ENCODE measurements around the gene KRT2. TPM values are rescaled to one million over a fixed set of nuclear protein-coding genes. Genes with fewer than 3 reads are reported as not detected.

KRT2 gene
- polyA plus RNA-seq, 2 of the 4 experiments (the other 2 are of a cell fraction) = 0.09 TPM; not detected in 1

DNA sequence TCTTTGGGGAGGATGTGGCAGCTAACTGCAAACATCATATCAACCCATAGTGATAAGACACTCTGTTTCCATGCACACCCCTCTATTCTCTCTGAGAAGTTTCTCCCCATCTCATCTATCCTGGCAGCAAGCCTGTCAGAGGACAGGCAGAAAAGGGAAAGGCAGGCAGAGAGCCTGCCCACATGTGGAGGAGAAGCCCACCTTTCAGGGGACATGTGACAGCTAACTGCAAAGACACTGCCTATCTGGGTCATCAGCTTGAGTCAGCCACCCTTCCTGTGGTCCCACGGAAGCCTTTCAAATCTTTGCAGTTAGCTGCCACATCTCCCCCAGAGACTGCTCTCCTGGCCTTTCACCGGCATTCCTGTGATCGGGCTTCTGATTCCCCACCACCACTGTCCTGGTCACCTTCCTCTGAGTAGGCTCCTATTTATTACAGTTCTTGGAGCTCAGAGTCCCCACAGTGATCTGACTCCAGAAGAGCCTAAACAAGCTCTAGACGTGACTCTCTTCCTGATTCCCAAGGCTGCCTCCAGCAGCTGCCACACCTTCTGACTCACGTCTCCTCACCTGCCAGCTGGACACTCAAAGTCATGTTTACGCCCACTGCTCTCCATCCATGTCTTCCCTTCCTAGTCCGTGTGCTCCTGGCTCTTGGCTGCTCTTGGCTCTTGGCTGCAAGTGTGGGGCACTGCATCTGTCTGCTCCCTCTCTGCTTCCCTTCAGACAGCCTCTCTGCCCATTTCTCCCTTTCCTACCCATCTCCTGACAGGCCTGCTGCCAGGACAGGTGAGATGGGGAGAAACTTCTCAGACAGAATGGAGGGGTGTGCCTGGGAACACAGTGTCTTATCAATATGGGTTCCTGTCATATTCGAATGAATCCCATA lies 35.7 kb upstream of the KRT2 start:
- 62% methylated on average over 8 of the region's 8 CpGs for WGBS (ENCODE audit: missing lambda C conversion rate)
- ATAC-seq (no peak), DNase-seq (ENCODE audit: low read depth in 1 of 2, low spot score in 1 of 2) (peak in 1 of 2 experiments; percentile 11), FAIRE-seq (no peak)
- H3K4me2 ChIP-seq = no peak overlapping the region
- H3K27ac ChIP-seq = no peak overlapping the region
- H3K4me1 ChIP-seq = no peaks in the 10 kb centered on the region
- TF ChIP-seq SMC3 (IDR thresholded peaks at IDR 0.05) (no peak), FOSB (CRISPR knock-in tag; IDR thresholded peaks at IDR 0.05) (no peak), NPAS2 (CRISPR knock-in tag; IDR thresholded peaks at IDR 0.05; ENCODE audit: borderline replicate concordance) (no peak), MYC (IDR thresholded peaks at IDR 0.05; ENCODE audit: borderline replicate concordance, low read length) (no peak), CEBPB (IDR thresholded peaks at IDR 0.05) (no peak), FOXS1 (CRISPR knock-in tag; IDR thresholded peaks at IDR 0.05) (no peak), POLR2A (IDR thresholded peaks at IDR 0.05; ENCODE audit: low read length) (no peak), RARB (CRISPR knock-in tag; IDR thresholded peaks at IDR 0.05) (no peak), MAFK (IDR thresholded peaks at IDR 0.05; ENCODE audit: partially characterized antibody) (no peak), HDAC2 (IDR thresholded peaks at IDR 0.05) (no peak), POLR2AphosphoS2 (conservative IDR thresholded peaks at IDR 0.05; ENCODE audit: low read length) (no peak), CHD4 (IDR thresholded peaks at IDR 0.05; ENCODE audit: borderline replicate concordance) (no peak), KDM5A (IDR thresholded peaks at IDR 0.05) (no peak)
- ChIA-PET CTCF (interaction anchor here (1.1 to 2.5 kb wide), 5 partner anchors 23 to 192 kb away, joined by 3 to 9 read pairs (median 3); no protein-coding TSS in a partner anchor), POLR2A (no interaction called here)
- no peaks in the 10 kb centered on the region for H3K9me3 ChIP-seq
- H3K4me3 ChIP-seq = no peak overlapping the region

DNA sequence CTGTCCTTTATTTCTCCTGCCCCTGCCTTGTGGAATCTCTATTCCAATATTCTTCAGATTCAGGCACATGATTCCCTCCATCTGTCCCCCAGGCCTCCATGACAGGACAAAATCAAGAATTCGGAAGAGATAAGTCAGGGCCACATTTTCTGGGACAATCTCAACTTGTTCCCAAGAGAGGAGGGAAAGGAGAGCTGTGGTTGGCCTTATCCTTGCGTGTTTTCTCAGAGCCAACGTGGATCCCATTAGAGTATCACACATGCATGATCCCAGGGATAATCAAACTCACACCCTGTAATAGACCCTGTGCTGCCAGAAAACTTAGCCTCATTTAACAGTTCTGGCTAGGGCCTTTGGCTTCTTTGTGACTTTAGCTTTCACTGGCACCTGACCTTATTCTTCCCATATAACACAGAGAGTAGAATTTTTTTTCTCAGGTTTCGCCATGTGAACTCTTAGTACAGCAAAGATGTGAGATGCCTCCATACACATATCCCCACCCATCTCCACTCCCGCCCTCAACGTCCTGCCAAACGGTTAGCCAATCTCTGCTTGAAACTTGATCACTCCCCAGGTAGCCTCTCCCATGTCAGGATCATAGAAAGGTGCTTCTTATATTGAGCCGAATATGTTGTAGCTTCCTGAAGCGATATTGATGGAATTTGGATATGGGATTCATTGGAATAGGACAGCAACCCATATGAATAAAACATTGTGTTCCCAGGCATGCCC lies 34.9 kb upstream of the KRT2 start:
- CTCF ChIA-PET = interaction anchor here (0.9 to 2.5 kb wide), 6 partner anchors 20 to 193 kb away, joined by 3 to 9 read pairs (median 3); no protein-coding TSS in a partner anchor
- TF ChIP-seq HOXB5 (CRISPR knock-in tag; IDR thresholded peaks at IDR 0.05) (no peak), EHMT2 (IDR thresholded peaks at IDR 0.05; ENCODE audit: low read depth) (no peak), PHF8 (IDR thresholded peaks at IDR 0.05; ENCODE audit: borderline replicate concordance, low read depth) (no peak), FOSL2 (IDR thresholded peaks at IDR 0.05) (no peak), FOSL2 (CRISPR knock-in tag; IDR thresholded peaks at IDR 0.05) (no peak)
- H3K4me1 ChIP-seq = no peaks in the 10 kb centered on the region
- no peak overlapping the region for H3K4me3 ChIP-seq
- 77% methylated on average over 9 of the region's 9 CpGs for WGBS (ENCODE audit: missing lambda C conversion rate)
- DNase-seq (ENCODE audit: low read depth in 1 of 2, low spot score in 1 of 2) (no peak), ATAC-seq (no peak), FAIRE-seq (no peak)
- POLR2A ChIA-PET = no interaction called here
- H3K27ac ChIP-seq = no peak overlapping the region
- no peaks in the 10 kb centered on the region for H3K9me3 ChIP-seq
- H3K4me2 ChIP-seq = no peak overlapping the region

DNA sequence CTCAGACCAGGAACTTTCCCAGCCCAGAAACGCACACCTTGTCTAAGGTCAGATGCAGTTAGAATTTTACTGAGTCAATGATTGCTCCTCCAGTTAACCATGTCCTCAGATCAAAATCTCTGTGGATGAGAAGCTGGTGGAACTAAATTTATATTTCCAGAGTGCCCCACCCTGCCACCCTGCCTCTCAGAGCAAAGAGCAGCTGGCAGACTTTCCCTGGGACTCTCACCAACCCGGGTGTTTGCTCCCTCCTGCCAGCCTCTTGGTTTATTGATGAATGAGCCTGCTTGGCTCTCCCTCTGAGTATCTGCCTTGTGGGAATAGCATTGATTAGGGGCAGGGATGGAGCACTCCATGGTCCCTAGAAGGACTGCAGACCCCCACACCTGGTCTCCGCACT lies 34.1 kb upstream of the KRT2 start:
- POLR2A ChIA-PET = no interaction called here
- Histone ChIP-seq H3K9me3 (no peaks in the 10 kb centered on the region), H3K4me3 (no peak overlapping the region), H3K4me1 (no peaks in the 10 kb centered on the region), H3K27ac (no peak overlapping the region), H3K4me2 (no peak overlapping the region)
- CTCF ChIA-PET = interaction anchor here (0.9 to 2.5 kb wide), 3 partner anchors 19 to 194 kb away, joined by 3 to 9 read pairs (median 3); no protein-coding TSS in a partner anchor
- TF ChIP-seq, protein P1, sequence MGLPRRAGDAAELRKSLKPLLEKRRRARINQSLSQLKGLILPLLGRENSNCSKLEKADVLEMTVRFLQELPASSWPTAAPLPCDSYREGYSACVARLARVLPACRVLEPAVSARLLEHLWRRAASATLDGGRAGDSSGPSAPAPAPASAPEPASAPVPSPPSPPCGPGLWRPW (IDR thresholded peaks at IDR 0.05) = no peak
- TF ChIP-seq ZSCAN20 (CRISPR knock-in tag; IDR thresholded peaks at IDR 0.05) (no peak), SREBF2 (IDR thresholded peaks at IDR 0.05) (no peak), JUNB (IDR thresholded peaks at IDR 0.05) (no peak), NFE2L2 (conservative IDR thresholded peaks at IDR 0.05; ENCODE audit: low read length) (no peak), EHMT2 (IDR thresholded peaks at IDR 0.05; ENCODE audit: low read depth) (no peak), CBX2 (IDR thresholded peaks at IDR 0.05; ENCODE audit: borderline replicate concordance, low read depth) (no peak), ZFP36 (IDR thresholded peaks at IDR 0.05; ENCODE audit: borderline replicate concordance, partially characterized antibody) (no peak), POLR2AphosphoS2 (conservative IDR thresholded peaks at IDR 0.05; ENCODE audit: low read length) (no peak), KDM5A (IDR thresholded peaks at IDR 0.05) (no peak), ZC3H11A (IDR thresholded peaks at IDR 0.05) (no peak), NR3C1 (IDR thresholded peaks at IDR 0.05) (no peak), MAFK (IDR thresholded peaks at IDR 0.05; ENCODE audit: partially characterized antibody) (no peak), RAD21 (conservative IDR thresholded peaks at IDR 0.05 in 1 of 2, IDR thresholded peaks at IDR 0.05 in 1 of 2) (no peak), CEBPB (IDR thresholded peaks at IDR 0.05) (no peak), TFCP2L1 (CRISPR knock-in tag; IDR thresholded peaks at IDR 0.05) (no peak), KDM1A (IDR thresholded peaks at IDR 0.05; ENCODE audit: low read depth) (no peak)
- TF ChIP-seq, protein P2, sequence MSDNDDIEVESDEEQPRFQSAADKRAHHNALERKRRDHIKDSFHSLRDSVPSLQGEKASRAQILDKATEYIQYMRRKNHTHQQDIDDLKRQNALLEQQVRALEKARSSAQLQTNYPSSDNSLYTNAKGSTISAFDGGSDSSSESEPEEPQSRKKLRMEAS (IDR thresholded peaks at IDR 0.05) = no peak
- TF ChIP-seq, protein P3, sequence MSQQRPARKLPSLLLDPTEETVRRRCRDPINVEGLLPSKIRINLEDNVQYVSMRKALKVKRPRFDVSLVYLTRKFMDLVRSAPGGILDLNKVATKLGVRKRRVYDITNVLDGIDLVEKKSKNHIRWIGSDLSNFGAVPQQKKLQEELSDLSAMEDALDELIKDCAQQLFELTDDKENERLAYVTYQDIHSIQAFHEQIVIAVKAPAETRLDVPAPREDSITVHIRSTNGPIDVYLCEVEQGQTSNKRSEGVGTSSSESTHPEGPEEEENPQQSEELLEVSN (IDR thresholded peaks at IDR 0.05; ENCODE audit: borderline replicate concordance, low read depth) = no peak
- TF ChIP-seq, protein P4, sequence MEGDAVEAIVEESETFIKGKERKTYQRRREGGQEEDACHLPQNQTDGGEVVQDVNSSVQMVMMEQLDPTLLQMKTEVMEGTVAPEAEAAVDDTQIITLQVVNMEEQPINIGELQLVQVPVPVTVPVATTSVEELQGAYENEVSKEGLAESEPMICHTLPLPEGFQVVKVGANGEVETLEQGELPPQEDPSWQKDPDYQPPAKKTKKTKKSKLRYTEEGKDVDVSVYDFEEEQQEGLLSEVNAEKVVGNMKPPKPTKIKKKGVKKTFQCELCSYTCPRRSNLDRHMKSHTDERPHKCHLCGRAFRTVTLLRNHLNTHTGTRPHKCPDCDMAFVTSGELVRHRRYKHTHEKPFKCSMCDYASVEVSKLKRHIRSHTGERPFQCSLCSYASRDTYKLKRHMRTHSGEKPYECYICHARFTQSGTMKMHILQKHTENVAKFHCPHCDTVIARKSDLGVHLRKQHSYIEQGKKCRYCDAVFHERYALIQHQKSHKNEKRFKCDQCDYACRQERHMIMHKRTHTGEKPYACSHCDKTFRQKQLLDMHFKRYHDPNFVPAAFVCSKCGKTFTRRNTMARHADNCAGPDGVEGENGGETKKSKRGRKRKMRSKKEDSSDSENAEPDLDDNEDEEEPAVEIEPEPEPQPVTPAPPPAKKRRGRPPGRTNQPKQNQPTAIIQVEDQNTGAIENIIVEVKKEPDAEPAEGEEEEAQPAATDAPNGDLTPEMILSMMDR (IDR thresholded peaks at IDR 0.05) = no peak
- ATAC-seq = no peak
- no peak for DNase-seq (ENCODE audit: low read depth in 1 of 2, low spot score in 1 of 2)
- no peak for FAIRE-seq
- 61% methylated on average over 3 of the region's 3 CpGs for WGBS (ENCODE audit: missing lambda C conversion rate)
